Esophagus squamous epithelium (tissue), 5 donors: ENCODE data around the gene CAPN1. TPM values are rescaled to one million over a fixed set of nuclear protein-coding genes. Genes with fewer than 3 reads are reported as not detected.

ENCODE experiments used
- DNase-seq: peaks from one replicate; lab custom pipeline; 2025; lab: John Stamatoyannopoulos, UW
- H3K27ac ChIP-seq, 4 donors: fragments of 200-600 bp; sonication (generic); one replicate each; pipeline ENCODE4 v1.5.1; 2016 to 2019; ENCODE audit warnings: mild to moderate bottlenecking in 1 of 4
- H3K27me3 ChIP-seq, 4 donors: fragments of 200-600 bp; sonication (generic); 1 replicate in 3 of 4; 2 replicates in 1 of 4; pipeline versions ENCODE4 v1.5.1 to v1.6.0; 2017 to 2021; ENCODE audit warnings: antibody characterized with exemption in 1 of 4
- H3K36me3 ChIP-seq, 3 donors: fragments of 200-600 bp; sonication (generic); one replicate each; pipeline ENCODE4 v1.5.1; 2016 to 2019
- H3K4me1 ChIP-seq, 3 donors: fragments of 200-600 bp; sonication (generic); one replicate each; pipeline ENCODE4 v1.5.1; 2017 to 2019
- H3K4me3 ChIP-seq, 4 donors: fragments of 200-600 bp; sonication (generic); 1 replicate in 3 of 4; 2 replicates in 1 of 4; pipeline ENCODE4 v1.5.1; 2016 to 2019; ENCODE audit warnings: mild to moderate bottlenecking in 2 of 4, moderate library complexity in 1 of 4
- H3K9me3 ChIP-seq, 3 donors: fragments of 200-600 bp; sonication (generic); one replicate each; pipeline ENCODE4 v1.5.1; 2016 to 2019
- POLR2A ChIP-seq, 4 donors: fragments of 450-650 bp; IDR thresholded peaks; one replicate each; pipeline ENCODE4 v1.6.1; 2017; ENCODE audit warnings: antibody characterized with exemption in 4 of 4, mild to moderate bottlenecking in 4 of 4, moderate library complexity in 3 of 4
- WGBS, 2 donors: methylation state at CpG; one replicate each; pipeline ENCODE4 v1.1.5; 2018; 5-methylcytosine and 5-hydroxymethylcytosine counted together
- intact Hi-C: fragments of 100-400 bp; cut with DNase I; formaldehyde crosslinking; loops from one replicate; pipeline ENCODE4 v1.15.0; 2022
- total RNA-seq, 4 donors: library from RNA; depleted of rRNA; stranded (reverse); fragments of >200 nt; gene quantifications; one replicate each; pipeline ENCODE4 v1.1.0, GENCODE V29; 2016
- TF ChIP-seq, protein P1 (sequence below), 6 experiments: fragments of 450-650 bp in 4 of 6; fragments of 200-600 bp in 2 of 6; sonication (generic) in 2 of 6; IDR thresholded peaks; one replicate each; pipeline ENCODE4 v1.5.1; 2016 to 2019; ENCODE audit warnings: antibody characterized with exemption in 6 of 6, mild to moderate bottlenecking in 4 of 6, moderate library complexity in 4 of 6
- donor health status: DM: yes; HTN: yes; CAD: no.

CAPN1 gene
- 100 to 1,000 TPM; 225 to 696 (median 354) TPM for total RNA-seq

DNA sequence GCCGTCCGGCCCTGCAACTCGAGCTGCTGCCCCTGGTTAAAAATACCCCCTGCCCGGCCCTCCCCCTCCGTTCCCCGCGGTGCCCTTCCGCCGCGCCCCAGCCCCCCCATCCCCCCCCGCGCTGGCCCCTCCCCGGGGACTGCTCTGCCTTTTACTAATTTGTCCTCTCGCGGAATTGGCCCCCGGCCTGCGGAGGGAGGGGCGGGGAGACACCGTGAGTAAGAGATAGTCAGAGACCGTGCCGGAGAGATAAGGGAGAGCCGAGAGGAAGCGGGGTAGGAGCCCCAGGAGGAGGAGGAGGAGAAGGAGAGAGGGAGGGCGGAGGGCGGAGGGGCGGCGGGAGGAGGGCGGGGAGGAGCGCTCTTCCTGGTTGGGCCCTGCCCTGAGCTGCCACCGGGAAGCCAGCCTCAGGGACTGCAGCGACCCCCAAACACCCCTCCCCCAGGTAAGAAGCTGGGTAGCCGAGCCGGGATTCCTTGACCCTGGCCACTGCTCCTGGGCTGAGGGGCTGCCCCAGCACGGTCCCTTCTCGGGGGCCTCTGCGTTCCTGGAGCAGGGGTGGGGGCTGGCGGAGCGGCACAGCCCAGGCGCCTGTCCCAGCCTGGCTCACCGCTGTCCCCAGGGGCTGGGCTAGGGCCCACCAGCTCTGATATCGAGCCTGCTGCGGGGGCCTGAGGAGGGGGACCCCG is at the start of gene CAPN1:
TSS of gene CAPN1 (plus strand) at position 360 of the 689 bp plus-strand sequence. CDS start 774 bp downstream, outside the sequence.
- intact Hi-C loops = no loop called here
- H3K4me1 ChIP-seq = peaks cover 25 to 61% (median 28%) of the 10 kb centered on the region in 3 donors

DNA sequence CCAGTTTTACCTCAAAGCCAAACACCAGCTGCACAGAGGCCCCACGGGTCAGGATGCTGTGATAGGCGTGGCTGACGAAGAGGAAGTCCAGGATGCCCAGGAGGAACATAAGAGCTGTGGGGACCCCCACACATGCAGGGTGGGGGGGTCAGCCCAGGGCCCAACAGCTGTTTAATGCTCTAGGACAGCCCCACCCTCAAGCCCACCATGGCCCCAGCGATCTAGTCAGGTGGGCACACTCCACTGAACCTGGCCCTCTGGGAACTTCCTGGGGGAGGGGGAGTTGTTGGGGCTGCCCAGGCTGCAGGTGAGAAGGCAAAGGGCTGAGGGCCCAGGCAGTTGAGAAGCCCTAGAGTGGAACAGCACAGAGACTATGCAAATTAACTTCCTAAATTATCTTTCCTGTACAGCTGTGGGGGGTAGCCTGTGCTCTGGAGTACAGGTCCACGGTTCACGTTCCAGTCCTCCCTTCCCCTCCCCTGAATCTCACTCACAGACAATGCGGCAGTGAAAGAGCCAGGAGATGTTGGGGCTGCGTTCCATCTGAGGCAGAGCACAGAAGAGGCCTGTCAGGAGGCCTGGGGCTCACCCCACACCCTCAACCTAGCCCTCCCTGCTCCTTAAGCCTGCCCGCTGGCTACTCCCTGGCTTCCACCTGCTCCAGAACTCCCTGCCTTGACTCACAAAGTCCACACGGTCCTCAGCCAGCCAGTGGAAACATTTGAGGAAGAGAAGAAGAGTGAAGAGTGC is 49.3 kb upstream of the CAPN1 start:
- Histone ChIP-seq H3K27me3 (no peaks in the 10 kb centered on the region), H3K27ac (peak overlapping the region; percentile 97 to 99 (median 98)), H3K4me1 (peaks cover 22 to 50% (median 23%) of the 10 kb centered on the region in 3 donors), H3K9me3 (no peaks in the 10 kb centered on the region), H3K4me3 (peak overlapping the region in 2 of 4 donors; percentile 72 to 84), H3K36me3 (peaks cover 48 to 57% (median 49%) of the 10 kb centered on the region in 3 donors)
- WGBS, 2 donors = 56 to 70% methylated on average over 4 to 5 of the region's 10 CpGs
- no peak for DNase-seq
- TF ChIP-seq POLR2A (IDR thresholded peaks at IDR 0.05) = no peak
- TF ChIP-seq, protein P1, sequence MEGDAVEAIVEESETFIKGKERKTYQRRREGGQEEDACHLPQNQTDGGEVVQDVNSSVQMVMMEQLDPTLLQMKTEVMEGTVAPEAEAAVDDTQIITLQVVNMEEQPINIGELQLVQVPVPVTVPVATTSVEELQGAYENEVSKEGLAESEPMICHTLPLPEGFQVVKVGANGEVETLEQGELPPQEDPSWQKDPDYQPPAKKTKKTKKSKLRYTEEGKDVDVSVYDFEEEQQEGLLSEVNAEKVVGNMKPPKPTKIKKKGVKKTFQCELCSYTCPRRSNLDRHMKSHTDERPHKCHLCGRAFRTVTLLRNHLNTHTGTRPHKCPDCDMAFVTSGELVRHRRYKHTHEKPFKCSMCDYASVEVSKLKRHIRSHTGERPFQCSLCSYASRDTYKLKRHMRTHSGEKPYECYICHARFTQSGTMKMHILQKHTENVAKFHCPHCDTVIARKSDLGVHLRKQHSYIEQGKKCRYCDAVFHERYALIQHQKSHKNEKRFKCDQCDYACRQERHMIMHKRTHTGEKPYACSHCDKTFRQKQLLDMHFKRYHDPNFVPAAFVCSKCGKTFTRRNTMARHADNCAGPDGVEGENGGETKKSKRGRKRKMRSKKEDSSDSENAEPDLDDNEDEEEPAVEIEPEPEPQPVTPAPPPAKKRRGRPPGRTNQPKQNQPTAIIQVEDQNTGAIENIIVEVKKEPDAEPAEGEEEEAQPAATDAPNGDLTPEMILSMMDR (IDR thresholded peaks at IDR 0.05) = no peak
- intact Hi-C loops = no loop called here

More for the DNA sequence above, at the start of gene CAPN1:
- peaks cover 10 to 30% (median 10%) of the 10 kb centered on the region in 3 donors for H3K36me3 ChIP-seq
- WGBS, 2 donors = 0% methylated on average over 1 to 5 of the region's 43 CpGs
- H3K4me3 ChIP-seq = peak within 1 kb of the TSS; percentile 83 to 95 (median 87)
- DNase-seq = peak; percentile 47
- peak within 1 kb of the TSS; percentile 93 to 100 (median 98) for H3K27ac ChIP-seq
- no peaks in the 10 kb centered on the region for H3K27me3 ChIP-seq
- TF ChIP-seq, protein P1 (IDR thresholded peaks at IDR 0.05) = no peak
- TF ChIP-seq POLR2A (IDR thresholded peaks at IDR 0.05) = no peak
- no peaks in the 10 kb centered on the region for H3K9me3 ChIP-seq

DNA sequence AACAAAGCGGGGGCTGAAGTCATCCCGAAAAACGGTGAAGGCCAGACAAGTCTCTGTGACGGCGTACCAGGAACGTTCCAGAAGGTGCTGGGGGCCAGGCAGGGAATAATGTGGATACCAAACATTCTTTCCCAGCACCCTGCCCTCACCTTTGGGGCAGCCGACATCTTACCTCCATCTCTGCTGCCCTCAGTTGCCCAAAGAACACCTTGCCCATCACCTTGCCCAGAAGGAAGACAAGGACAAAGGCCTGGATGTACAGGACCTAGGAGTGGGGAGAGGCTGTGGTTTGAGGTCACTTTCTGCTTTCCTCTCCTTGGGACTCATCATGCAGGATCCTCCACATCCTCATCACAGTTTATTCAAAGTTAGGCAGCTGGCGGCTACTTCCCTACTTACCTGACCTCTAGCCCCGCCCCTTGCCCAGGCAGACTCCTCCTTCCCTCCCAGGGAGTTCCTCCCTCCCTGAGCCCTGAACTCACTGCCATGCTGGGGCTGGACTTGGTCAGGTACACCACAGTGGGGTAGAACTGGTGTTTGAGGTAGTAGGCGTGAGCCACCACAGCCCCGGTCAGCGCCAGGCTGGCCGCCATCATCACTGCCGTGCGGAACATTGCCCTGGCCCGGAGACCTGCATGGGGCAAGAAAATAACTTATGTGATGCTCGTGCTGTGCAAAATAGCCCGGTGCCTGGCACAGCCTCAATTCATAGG is 48.6 kb upstream of the CAPN1 start:
- H3K9me3 ChIP-seq = no peaks in the 10 kb centered on the region
- 39 to 44% methylated on average over 5 to 16 of the region's 18 CpGs for WGBS, 2 donors
- H3K36me3 ChIP-seq = peaks cover 41 to 50% (median 42%) of the 10 kb centered on the region in 3 donors
- peaks cover 22 to 54% (median 23%) of the 10 kb centered on the region in 3 donors for H3K4me1 ChIP-seq
- peak overlapping the region; percentile 97 to 99 (median 98) for H3K27ac ChIP-seq
- H3K27me3 ChIP-seq = no peaks in the 10 kb centered on the region
- DNase-seq = no peak
- peak overlapping the region; percentile 67 to 84 (median 76) for H3K4me3 ChIP-seq
- intact Hi-C loops = no loop called here
- peak in 1 of 4 donors; percentile 40 for TF ChIP-seq POLR2A (IDR thresholded peaks at IDR 0.05)
- TF ChIP-seq, protein P1 (IDR thresholded peaks at IDR 0.05) = no peak

DNA sequence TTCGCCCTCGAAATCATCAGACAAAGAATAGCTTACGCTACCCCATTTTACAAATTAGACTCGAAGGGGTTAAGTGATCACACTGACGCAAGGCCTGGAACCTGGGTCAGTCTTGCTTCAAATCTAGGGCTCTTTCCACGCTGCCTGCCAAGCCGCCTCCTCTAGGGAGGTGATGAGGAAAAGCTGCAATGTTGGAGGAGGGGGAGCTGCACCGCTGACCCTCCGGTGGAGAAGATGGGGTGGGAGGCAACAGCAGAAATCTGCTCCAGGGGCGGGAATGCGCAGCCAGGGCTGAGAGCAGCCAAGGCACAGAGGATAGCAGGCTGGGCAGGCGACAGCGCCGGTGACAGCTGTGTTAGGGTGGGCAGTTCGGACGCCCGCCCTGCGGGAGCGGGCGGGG is 48.0 kb upstream of the CAPN1 start:
- Histone ChIP-seq H3K9me3 (no peaks in the 10 kb centered on the region), H3K36me3 (peaks cover 35 to 44% (median 36%) of the 10 kb centered on the region in 3 donors), H3K27ac (peak overlapping the region; percentile 97 to 99 (median 98)), H3K4me1 (peaks cover 22 to 60% (median 23%) of the 10 kb centered on the region in 3 donors), H3K27me3 (no peaks in the 10 kb centered on the region), H3K4me3 (peak overlapping the region; percentile 67 to 84 (median 76))
- intact Hi-C loops = no loop called here
- 0 to 2% methylated on average over 9 to 12 of the region's 20 CpGs for WGBS, 2 donors
- no peak for DNase-seq
- TF ChIP-seq, protein P1 (IDR thresholded peaks at IDR 0.05) = no peak
- TF ChIP-seq POLR2A (IDR thresholded peaks at IDR 0.05) = no peak
